Vagina (tissue), 2 donors: ENCODE measurements around the gene EPB41L5.
"Not testable (repeated sequence)": the region's sequence is repeated elsewhere in the genome, so short reads cannot be mapped to it uniquely, and the experiment has no call there.

Source experiments
- POLR2A ChIP-seq, 2 donors: fragments of 450-650 bp; IDR thresholded peaks; one replicate each; pipeline ENCODE4 v1.6.1; 2017; ENCODE audit warnings: antibody characterized with exemption in 2 of 2, mild to moderate bottlenecking in 2 of 2, moderate library complexity in 2 of 2
- TF ChIP-seq, protein P1 (sequence below), 3 experiments: fragments of 450-650 bp in 2 of 3; fragments of 200-600 bp in 1 of 3; sonication (generic) in 1 of 3; IDR thresholded peaks; one replicate each; pipeline ENCODE4 v1.5.1; 2017 to 2019; ENCODE audit warnings: antibody characterized with exemption in 3 of 3, mild to moderate bottlenecking in 2 of 3, moderate library complexity in 2 of 3

DNA sequence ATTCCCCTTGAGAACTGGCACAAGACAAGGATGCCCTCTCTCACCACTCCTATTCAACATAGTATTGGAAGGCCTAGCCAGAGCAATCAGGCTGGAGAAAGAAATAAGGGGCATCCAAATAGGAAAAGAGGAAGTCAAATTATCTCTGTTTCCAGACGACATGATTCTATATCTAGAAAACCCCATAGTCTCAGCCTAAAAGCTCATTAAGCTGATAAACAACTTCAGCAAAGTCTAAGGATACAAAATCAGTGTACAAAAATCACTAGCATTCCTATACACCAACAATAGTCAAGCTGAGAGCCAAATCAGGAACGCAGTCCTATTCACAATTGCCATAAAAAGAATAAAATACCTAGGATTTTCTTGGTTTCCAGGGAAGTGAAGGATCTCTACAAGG lies 145.8 kb downstream of the EPB41L5 start:
- TF ChIP-seq, protein P1, sequence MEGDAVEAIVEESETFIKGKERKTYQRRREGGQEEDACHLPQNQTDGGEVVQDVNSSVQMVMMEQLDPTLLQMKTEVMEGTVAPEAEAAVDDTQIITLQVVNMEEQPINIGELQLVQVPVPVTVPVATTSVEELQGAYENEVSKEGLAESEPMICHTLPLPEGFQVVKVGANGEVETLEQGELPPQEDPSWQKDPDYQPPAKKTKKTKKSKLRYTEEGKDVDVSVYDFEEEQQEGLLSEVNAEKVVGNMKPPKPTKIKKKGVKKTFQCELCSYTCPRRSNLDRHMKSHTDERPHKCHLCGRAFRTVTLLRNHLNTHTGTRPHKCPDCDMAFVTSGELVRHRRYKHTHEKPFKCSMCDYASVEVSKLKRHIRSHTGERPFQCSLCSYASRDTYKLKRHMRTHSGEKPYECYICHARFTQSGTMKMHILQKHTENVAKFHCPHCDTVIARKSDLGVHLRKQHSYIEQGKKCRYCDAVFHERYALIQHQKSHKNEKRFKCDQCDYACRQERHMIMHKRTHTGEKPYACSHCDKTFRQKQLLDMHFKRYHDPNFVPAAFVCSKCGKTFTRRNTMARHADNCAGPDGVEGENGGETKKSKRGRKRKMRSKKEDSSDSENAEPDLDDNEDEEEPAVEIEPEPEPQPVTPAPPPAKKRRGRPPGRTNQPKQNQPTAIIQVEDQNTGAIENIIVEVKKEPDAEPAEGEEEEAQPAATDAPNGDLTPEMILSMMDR (IDR thresholded peaks at IDR 0.05): not testable (repeated sequence)
- not testable (repeated sequence) for TF ChIP-seq POLR2A (IDR thresholded peaks at IDR 0.05)
